ENCODE data around the gene DNAJC7.

- peak; percentile 21; the same call in 1 of the 2 replicates for TF ChIP-seq CTCF (IDR thresholded peaks at IDR 0.05; ENCODE audit: low read length)
- TF ChIP-seq EZH2 (optimal IDR thresholded peaks at IDR 0.05; ENCODE audit: low read depth, low read length): no peak
- no peak for TF ChIP-seq EZH2phosphoT487 (IDR thresholded peaks at IDR 0.05; ENCODE audit: low read length)
These were observed 33.3 kb upstream of the DNAJC7 start, which contains the start of gene C17orf113 for GRCh38 chr17:42050393-42051012.
